HepG2 (cell line): ENCODE measurements around the gene PLCL2. TPM values are rescaled to one million over a fixed set of nuclear protein-coding genes. Genes with fewer than 3 reads are reported as not detected.

Experiments used
- ATAC-seq: fragments of 200-7000 bp; cut with Tn5 transposase; 3 replicates; pipeline ENCODE4 v1.9.1; 2020; ENCODE audit warnings: mild to moderate bottlenecking, moderate library complexity
- BruUV-seq: library from RNA; stranded (reverse); fragments of 400-500 nt; replicated peaks from 2 replicates; lab custom pipeline; 2021; lab: Mats Ljungman, UMichigan
- CTCF ChIA-PET: fragments of 300-600 bp; formaldehyde crosslinking; extraction: SDS; loops from one replicate; lab custom pipeline; 2021; ENCODE audit warnings: low total read pairs, inconsistent platforms, low intra/inter-chr PET ratio; lab: Yijun Ruan, JAX
- POLR2A ChIA-PET: fragments of 350-600 bp; sonication (Branson Sonifier 250); formaldehyde crosslinking; loops from one replicate; lab custom pipeline; 2020; ENCODE audit warnings: antibody characterized with exemption, inconsistent platforms; lab: Yijun Ruan, JAX
- DNase-seq: peaks from one replicate; pipeline ENCODE4 v3.0.0-alpha.2; 2015; ENCODE audit warnings: low spot score
- FAIRE-seq: peaks from 3 replicates; lab custom pipeline; 2011; peaks lifted over from hg19 to GRCh38; lab: Jason Lieb, UNC
- H2AFZ ChIP-seq: one replicate; pipeline ENCODE4 v1.6.1; 2011; ENCODE audit warnings: low read length, inconsistent platforms
- H3K27ac ChIP-seq: fragments of 300-600 bp; 3 replicates; pipeline ENCODE4 v1.8.0; 2011; ENCODE audit warnings: mixed run types, mild to moderate bottlenecking, mixed read lengths, low read length, inconsistent platforms; ENCODE audit not compliant: insufficient read depth; ENCODE audit errors: extremely low read length
- H3K27me3 ChIP-seq, 2 experiments: fragments of 200-600 bp in 1 of 2; 2 replicates in 1 of 2; 3 replicates in 1 of 2; pipeline versions ENCODE4 v1.6.0 to v1.8.0; 2011; ENCODE audit warnings: low read length in 2 of 2, mild to moderate bottlenecking in 2 of 2, moderate library complexity in 2 of 2, inconsistent platforms in 1 of 2; ENCODE audit not compliant: insufficient read depth in 2 of 2, control insufficient read depth in 1 of 2
- H3K36me3 ChIP-seq, 2 experiments: fragments of 200-600 bp in 1 of 2; replicated peaks in 1 of 2; 2 replicates in 1 of 2; 3 replicates in 1 of 2; pipeline versions ENCODE4 v1.5.1 to v1.8.0; 2011; ENCODE audit warnings: low read length in 2 of 2, inconsistent platforms in 1 of 2; ENCODE audit not compliant: insufficient read depth in 2 of 2, control insufficient read depth in 1 of 2
- H3K4me1 ChIP-seq: 2 replicates; pipeline ENCODE4 v1.5.1; 2012; ENCODE audit warnings: low read length, inconsistent platforms; ENCODE audit not compliant: insufficient read depth
- H3K4me2 ChIP-seq: 2 replicates; pipeline ENCODE4 v1.6.0; 2011; ENCODE audit warnings: low read depth, low read length, inconsistent platforms
- H3K4me3 ChIP-seq, 3 experiments: fragments of 200-600 bp in 1 of 3; sonication (generic), shearing (Covaris generic) in 1 of 3; replicated peaks in 1 of 3; 2 replicates each; pipeline ENCODE4 v1.5.1; 2011 to 2016; ENCODE audit warnings: low read length in 3 of 3, inconsistent platforms in 2 of 3, low read depth in 2 of 3, mild to moderate bottlenecking in 2 of 3, control low read depth in 1 of 3, mixed read lengths in 1 of 3; ENCODE audit not compliant: insufficient read depth in 1 of 3
- H3K79me2 ChIP-seq: one replicate; pipeline ENCODE4 v1.6.1; 2011; ENCODE audit warnings: low read length, inconsistent platforms; ENCODE audit not compliant: insufficient read depth
- H3K9ac ChIP-seq: 2 replicates; pipeline ENCODE4 v1.6.0; 2011; ENCODE audit warnings: mild to moderate bottlenecking, low read depth, low read length, inconsistent platforms; ENCODE audit not compliant: insufficient read depth
- H3K9me3 ChIP-seq: 2 replicates; pipeline ENCODE4 v1.5.1; 2012; ENCODE audit warnings: mild to moderate bottlenecking, low read length
- H4K20me1 ChIP-seq: 2 replicates; pipeline ENCODE4 v1.6.0; 2011; ENCODE audit warnings: inconsistent platforms, mild to moderate bottlenecking, low read length, moderate library complexity; ENCODE audit not compliant: insufficient read depth
- IRX3 ChIP-seq: sonication (generic); formaldehyde crosslinking; IDR thresholded peaks from 2 replicates; pipeline ENCODE4 v1.8.1; 2023; ENCODE audit warnings: mild to moderate bottlenecking, low read depth, missing genetic modification reagents, borderline replicate concordance
- KDM3A ChIP-seq: IDR thresholded peaks from 2 replicates; pipeline ENCODE4 v1.6.1; 2018; ENCODE audit warnings: low read depth, missing compliant biosample characterization
- MAFG ChIP-seq: sonication (generic); formaldehyde crosslinking; IDR thresholded peaks from 2 replicates; pipeline ENCODE4 v1.5.1; 2020; ENCODE audit warnings: mild to moderate bottlenecking, missing genetic modification reagents
- NR2F1 ChIP-seq, 2 experiments: fragments of 450-650 bp in 1 of 2; formaldehyde crosslinking in 1 of 2; IDR thresholded peaks; 2 replicates each; pipeline versions ENCODE4 v1.5.0 to v1.6.1; 2016 to 2020; ENCODE audit warnings: mild to moderate bottlenecking in 1 of 2, missing compliant biosample characterization in 1 of 2, missing genetic modification reagents in 1 of 2, moderate library complexity in 1 of 2
- PAX8 ChIP-seq: sonication (generic); formaldehyde crosslinking; IDR thresholded peaks from 2 replicates; pipeline ENCODE4 v1.8.0; 2022; ENCODE audit warnings: mild to moderate bottlenecking, missing genetic modification reagents, borderline replicate concordance
- TRIM24 ChIP-seq: sonication (generic); formaldehyde crosslinking; IDR thresholded peaks from 2 replicates; pipeline ENCODE4 v1.8.0; 2022; ENCODE audit warnings: mild to moderate bottlenecking, missing genetic modification reagents
- ZKSCAN5 ChIP-seq: sonication (generic); formaldehyde crosslinking; IDR thresholded peaks from 2 replicates; pipeline ENCODE4 v1.5.1; 2020; ENCODE audit warnings: mild to moderate bottlenecking, missing genetic modification reagents
- ZKSCAN8 ChIP-seq: IDR thresholded peaks from 2 replicates; pipeline ENCODE4 v1.6.1; 2016; ENCODE audit warnings: borderline replicate concordance, missing genetic modification reagents, missing compliant biosample characterization
- ZNF501 ChIP-seq: sonication (generic); formaldehyde crosslinking; IDR thresholded peaks from 2 replicates; pipeline ENCODE4 v1.5.1; 2020; ENCODE audit warnings: mild to moderate bottlenecking, moderate library complexity, missing genetic modification reagents
- ZNF569 ChIP-seq: sonication (generic); formaldehyde crosslinking; IDR thresholded peaks from 2 replicates; pipeline ENCODE4 v1.5.0; 2020; ENCODE audit warnings: mild to moderate bottlenecking, missing genetic modification reagents, moderate library complexity, borderline replicate concordance
- ZNF772 ChIP-seq: sonication (generic); formaldehyde crosslinking; IDR thresholded peaks from 2 replicates; pipeline ENCODE4 v1.5.0; 2020; ENCODE audit warnings: mild to moderate bottlenecking, missing genetic modification reagents
- ZSCAN30 ChIP-seq: sonication (generic); formaldehyde crosslinking; IDR thresholded peaks from 2 replicates; pipeline ENCODE4 v1.5.0; 2020; ENCODE audit warnings: mild to moderate bottlenecking, missing genetic modification reagents
- WGBS: methylation state at CpG from one replicate; pipeline ENCODE4 v1.1.6; 2017; ENCODE audit warnings: low lambda C conversion rate; 5-methylcytosine and 5-hydroxymethylcytosine counted together
- in situ Hi-C: cut with HindIII; loops from 2 replicates; pipeline ENCODE4 v1.10.0; 2017; ENCODE audit warnings: low pct_unique_long_range_greater_than_20kb; ENCODE audit not compliant: extremely low pct_ligation_motif_present
- intact Hi-C: fragments of 100-400 bp; cut with micrococcal nuclease; formaldehyde crosslinking; loops from one replicate; pipeline ENCODE4 v1.10.0; 2022; ENCODE audit not compliant: unreplicated experiment
- polyA plus RNA-seq, 8 experiments: library from polyadenylated mRNA; depleted of rRNA in 3 of 8; stranded (reverse) in 7 of 8; unstranded in 1 of 8; fragments of >200 nt; fragmentation: Illumina TruSeq in 4 of 8; extraction: Trizol in 4 of 8; gene quantifications; 2 replicates each; pipeline versions ENCODE4 v1.2.1 to v1.2.3, GENCODE V29; 2011 to 2016; ENCODE audit warnings: low read depth in 4 of 8, missing spikeins in 1 of 8, mixed read lengths in 1 of 8; ENCODE audit not compliant: insufficient read depth in 1 of 8
- total RNA-seq, 5 experiments: library from RNA; depleted of rRNA; stranded (reverse); fragments of >200 nt; fragmentation: Illumina TruSeq; extraction: Trizol; gene quantifications; 2 replicates each; pipeline ENCODE4 v1.2.3, GENCODE V29; 2016; ENCODE audit warnings: low read depth in 1 of 5
- TF ChIP-seq, protein P1 (sequence below): fragments of 450-650 bp; IDR thresholded peaks from 2 replicates; pipeline ENCODE4 v1.6.1; 2016
- TF ChIP-seq, protein P2 (sequence below): sonication (generic); formaldehyde crosslinking; IDR thresholded peaks from 2 replicates; pipeline ENCODE4 v1.4.0; 2020; ENCODE audit warnings: missing genetic modification reagents
- TF ChIP-seq, protein P3 (sequence below): sonication (generic); formaldehyde crosslinking; IDR thresholded peaks from 2 replicates; pipeline ENCODE4 v1.5.0; 2020; ENCODE audit warnings: missing genetic modification reagents

Gene PLCL2
- total and polyA plus RNA-seq, 2 of the 13 experiments (the other 11 are each of a cell fraction or from before 2014, with no cell fraction given) = not detected

DNA sequence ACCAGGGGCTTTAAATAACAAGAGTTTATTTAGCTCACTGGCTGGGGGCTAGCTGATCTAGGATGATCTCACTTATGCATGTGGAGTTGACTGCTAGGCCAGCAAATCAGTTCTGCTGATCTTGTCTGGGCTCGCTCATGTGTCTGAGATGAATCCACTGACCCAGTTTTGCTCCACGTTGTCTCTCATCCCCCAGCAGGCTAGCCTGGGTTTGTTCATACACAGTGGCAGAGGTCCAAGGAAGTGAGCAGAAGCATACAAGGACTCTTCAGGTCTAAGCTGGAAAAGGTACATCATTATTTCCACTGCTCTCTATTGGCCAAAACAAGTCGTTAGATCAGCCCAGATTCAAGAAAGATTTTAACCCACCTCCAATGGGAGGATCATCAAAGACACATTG, 238.0 kb downstream of the PLCL2 start (continued):
- TF ChIP-seq, protein P1, sequence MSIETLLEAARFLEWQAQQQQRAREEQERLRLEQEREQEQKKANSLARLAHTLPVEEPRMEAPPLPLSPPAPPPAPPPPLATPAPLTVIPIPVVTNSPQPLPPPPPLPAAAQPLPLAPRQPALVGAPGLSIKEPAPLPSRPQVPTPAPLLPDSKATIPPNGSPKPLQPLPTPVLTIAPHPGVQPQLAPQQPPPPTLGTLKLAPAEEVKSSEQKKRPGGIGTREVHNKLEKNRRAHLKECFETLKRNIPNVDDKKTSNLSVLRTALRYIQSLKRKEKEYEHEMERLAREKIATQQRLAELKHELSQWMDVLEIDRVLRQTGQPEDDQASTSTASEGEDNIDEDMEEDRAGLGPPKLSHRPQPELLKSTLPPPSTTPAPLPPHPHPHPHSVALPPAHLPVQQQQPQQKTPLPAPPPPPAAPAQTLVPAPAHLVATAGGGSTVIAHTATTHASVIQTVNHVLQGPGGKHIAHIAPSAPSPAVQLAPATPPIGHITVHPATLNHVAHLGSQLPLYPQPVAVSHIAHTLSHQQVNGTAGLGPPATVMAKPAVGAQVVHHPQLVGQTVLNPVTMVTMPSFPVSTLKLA = no peak
- TF ChIP-seq ZNF772 (CRISPR knock-in tag) = no peak
- no peak for TF ChIP-seq NR2F1 (CRISPR knock-in tag; IDR thresholded peaks at IDR 0.05)
- TF ChIP-seq IRX3 (CRISPR knock-in tag) = no peak
- TF ChIP-seq KDM3A (CRISPR knock-in tag) = no peak

DNA sequence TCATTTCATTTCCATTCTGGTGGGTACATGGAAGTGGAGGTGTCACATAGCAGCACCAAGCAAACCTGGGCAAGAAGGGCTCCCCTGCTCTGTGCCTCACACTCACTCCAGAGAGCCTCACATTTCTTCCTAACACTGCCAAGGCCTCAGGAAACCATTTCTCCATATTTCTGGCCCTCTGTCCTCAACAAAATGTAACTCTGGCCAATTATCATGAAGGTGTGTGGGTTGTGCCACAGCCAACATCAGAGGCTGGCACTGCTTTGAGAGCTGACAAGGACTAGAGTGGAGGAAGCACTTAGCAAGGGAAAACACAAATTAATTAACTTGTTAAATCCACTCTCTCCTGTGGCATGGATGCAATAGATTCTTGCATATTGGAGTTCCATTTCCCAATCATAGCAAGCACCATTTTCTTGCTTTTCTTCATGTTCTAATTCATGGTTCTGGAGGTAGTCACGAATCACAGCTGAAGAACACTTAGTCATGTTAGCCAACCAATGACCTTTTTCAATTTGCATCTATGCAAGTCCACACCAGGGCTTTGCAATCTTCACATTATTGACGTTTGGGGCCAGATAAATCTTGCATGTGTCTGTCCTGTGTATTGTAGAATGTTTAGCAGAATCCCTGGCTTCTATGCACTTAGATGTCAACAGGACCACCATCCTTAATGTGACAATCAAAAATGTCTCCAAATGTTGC, 241.1 kb downstream of the PLCL2 start:
- Histone ChIP-seq H3K9ac (no peak overlapping the region), H3K9me3 (no peaks in the 10 kb centered on the region; the same call in 1 of the 2 replicates), H3K4me1 (no peaks in the 10 kb centered on the region), H3K36me3 (no peaks in the 10 kb centered on the region), H4K20me1 (no peaks in the 10 kb centered on the region), H2AFZ (no peak overlapping the region), H3K27ac (no peak overlapping the region), H3K4me3 (no peak overlapping the region), H3K4me2 (no peak overlapping the region), H3K79me2 (no peaks in the 10 kb centered on the region), H3K27me3 (peaks cover 0 to 4% of the 10 kb centered on the region in 2 experiments; a peak in 1 of 5 replicates)
- no TSS peak for BruUV-seq
- intact Hi-C loops (no loop called here), in situ Hi-C loops (no loop called here)
- ATAC-seq = no peak
- DNase-seq = no peak
- no peak for FAIRE-seq
- CTCF ChIA-PET = no interaction called here
- POLR2A ChIA-PET = no interaction called here
- 0% methylated on average over 2 of the region's 2 CpGs for WGBS
- no peak for TF ChIP-seq ZSCAN30 (CRISPR knock-in tag)
- TF ChIP-seq ZKSCAN8 = no peak
- TF ChIP-seq PAX8 (CRISPR knock-in tag) = no peak
- no peak for TF ChIP-seq TRIM24
- no peak for TF ChIP-seq ZNF501 (CRISPR knock-in tag)
- no peak for TF ChIP-seq ZKSCAN5
- TF ChIP-seq ZNF569 (CRISPR knock-in tag) = no peak
- TF ChIP-seq, protein P2, sequence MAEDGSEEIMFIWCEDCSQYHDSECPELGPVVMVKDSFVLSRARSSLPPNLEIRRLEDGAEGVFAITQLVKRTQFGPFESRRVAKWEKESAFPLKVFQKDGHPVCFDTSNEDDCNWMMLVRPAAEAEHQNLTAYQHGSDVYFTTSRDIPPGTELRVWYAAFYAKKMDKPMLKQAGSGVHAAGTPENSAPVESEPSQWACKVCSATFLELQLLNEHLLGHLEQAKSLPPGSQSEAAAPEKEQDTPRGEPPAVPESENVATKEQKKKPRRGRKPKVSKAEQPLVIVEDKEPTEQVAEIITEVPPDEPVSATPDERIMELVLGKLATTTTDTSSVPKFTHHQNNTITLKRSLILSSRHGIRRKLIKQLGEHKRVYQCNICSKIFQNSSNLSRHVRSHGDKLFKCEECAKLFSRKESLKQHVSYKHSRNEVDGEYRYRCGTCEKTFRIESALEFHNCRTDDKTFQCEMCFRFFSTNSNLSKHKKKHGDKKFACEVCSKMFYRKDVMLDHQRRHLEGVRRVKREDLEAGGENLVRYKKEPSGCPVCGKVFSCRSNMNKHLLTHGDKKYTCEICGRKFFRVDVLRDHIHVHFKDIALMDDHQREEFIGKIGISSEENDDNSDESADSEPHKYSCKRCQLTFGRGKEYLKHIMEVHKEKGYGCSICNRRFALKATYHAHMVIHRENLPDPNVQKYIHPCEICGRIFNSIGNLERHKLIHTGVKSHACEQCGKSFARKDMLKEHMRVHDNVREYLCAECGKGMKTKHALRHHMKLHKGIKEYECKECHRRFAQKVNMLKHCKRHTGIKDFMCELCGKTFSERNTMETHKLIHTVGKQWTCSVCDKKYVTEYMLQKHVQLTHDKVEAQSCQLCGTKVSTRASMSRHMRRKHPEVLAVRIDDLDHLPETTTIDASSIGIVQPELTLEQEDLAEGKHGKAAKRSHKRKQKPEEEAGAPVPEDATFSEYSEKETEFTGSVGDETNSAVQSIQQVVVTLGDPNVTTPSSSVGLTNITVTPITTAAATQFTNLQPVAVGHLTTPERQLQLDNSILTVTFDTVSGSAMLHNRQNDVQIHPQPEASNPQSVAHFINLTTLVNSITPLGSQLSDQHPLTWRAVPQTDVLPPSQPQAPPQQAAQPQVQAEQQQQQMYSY = no peak
- TF ChIP-seq MAFG (CRISPR knock-in tag) = no peak
- TF ChIP-seq, protein P3, sequence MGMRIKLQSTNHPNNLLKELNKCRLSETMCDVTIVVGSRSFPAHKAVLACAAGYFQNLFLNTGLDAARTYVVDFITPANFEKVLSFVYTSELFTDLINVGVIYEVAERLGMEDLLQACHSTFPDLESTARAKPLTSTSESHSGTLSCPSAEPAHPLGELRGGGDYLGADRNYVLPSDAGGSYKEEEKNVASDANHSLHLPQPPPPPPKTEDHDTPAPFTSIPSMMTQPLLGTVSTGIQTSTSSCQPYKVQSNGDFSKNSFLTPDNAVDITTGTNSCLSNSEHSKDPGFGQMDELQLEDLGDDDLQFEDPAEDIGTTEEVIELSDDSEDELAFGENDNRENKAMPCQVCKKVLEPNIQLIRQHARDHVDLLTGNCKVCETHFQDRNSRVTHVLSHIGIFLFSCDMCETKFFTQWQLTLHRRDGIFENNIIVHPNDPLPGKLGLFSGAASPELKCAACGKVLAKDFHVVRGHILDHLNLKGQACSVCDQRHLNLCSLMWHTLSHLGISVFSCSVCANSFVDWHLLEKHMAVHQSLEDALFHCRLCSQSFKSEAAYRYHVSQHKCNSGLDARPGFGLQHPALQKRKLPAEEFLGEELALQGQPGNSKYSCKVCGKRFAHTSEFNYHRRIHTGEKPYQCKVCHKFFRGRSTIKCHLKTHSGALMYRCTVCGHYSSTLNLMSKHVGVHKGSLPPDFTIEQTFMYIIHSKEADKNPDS (CRISPR knock-in tag) = no peak
